ENCODE results near the gene AKR1E2. TPM values are rescaled to one million over a fixed set of nuclear protein-coding genes. Genes with fewer than 3 reads are reported as not detected.

AKR1E2 gene
- 1 to 10 TPM in 2 of 3 donors, under 1 TPM in 1; 0.56 to 4.0 (median 3.7) TPM for total RNA-seq
- 3.8 TPM for total RNA-seq (2013)

DNA sequence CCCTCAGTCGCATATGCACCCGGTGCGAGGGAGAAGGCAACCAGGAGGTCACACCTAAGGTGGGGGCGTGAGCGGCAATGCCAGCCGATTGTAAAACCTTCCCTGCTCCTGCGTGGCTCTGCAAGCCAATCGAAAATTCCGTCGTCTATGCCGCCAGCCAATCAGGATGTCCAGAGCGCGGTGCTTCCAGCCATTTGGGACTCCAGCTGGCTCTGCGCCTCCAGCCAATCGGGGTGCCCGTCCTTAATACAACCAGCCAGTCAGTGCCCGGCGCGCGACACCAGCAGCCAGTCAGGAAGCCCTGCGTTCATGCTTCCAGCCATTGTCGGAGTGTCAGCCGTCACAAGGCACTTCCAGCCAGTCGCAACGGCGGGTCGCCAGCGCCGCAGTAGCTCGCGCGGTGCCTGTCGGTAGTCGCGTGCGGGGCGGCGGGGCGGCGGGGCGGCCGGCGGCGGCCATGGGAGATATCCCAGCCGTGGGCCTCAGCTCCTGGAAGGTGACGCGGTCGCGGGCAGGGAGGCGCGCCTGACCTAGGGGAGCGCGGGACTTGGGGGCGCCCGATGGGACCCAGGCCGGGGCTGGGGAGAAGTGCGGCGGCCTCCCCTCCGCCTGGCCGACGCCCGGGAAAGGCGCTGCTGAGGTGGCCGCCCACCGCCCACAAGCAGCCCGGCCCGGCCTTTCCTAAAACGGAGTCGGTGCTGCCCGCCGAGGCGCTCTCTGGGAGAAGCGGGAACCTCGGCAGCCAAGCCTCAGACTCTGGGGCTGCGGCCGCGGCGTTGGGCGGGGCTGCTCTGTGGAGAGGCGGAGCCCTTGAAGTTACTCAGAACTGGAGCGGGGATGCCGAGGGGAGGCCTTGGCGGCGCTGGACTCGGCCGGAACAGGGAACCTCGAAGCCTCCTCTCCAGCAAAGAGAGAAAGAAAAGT, at the start of gene AKR1E2:
TSS of gene AKR1E2 (plus strand) at position 340 of the 924 bp plus-strand sequence. CDS start at position 458, 118 bp downstream.
- Histone ChIP-seq H3K36me3 (ENCODE audit: control insufficient read depth, insufficient read depth, low read length) (no peaks in the 10 kb centered on the region), H3K27me3 (ENCODE audit: control insufficient read depth, insufficient read depth, low read length) (peaks cover 11% of the 10 kb centered on the region), H3K4me1 (ENCODE audit: control insufficient read depth, insufficient read depth, low read length) (peaks cover 11% of the 10 kb centered on the region), H3K27ac (ENCODE audit: low read length) (no peak within 1 kb of the TSS), H3K9me3 (ENCODE audit: control insufficient read depth, insufficient read depth, low read length) (no peaks in the 10 kb centered on the region), H3K4me3 (ENCODE audit: low read length) (peak within 1 kb of the TSS; percentile 5)
- H3K36me3 Mint-ChIP-seq = no peaks in the 10 kb centered on the region
- peak within 1 kb of the TSS in 1 of 2 donors; percentile 41 for H3K27ac Mint-ChIP-seq
- intact Hi-C loops (cut with micrococcal nuclease) = no loop called here
- DNase-seq (peak; percentile 51 to 83), ATAC-seq (peak; percentile 86 to 91 (median 90))
- WGBS (ENCODE audit: insufficient coverage) = 13% methylated on average over 87 of the region's 87 CpGs
- H3K9me3 Mint-ChIP-seq = no peaks in the 10 kb centered on the region
- peaks cover 0 to 14% of the 10 kb centered on the region in 2 donors for H3K4me1 Mint-ChIP-seq
- H3K4me3 Mint-ChIP-seq = peak within 1 kb of the TSS; percentile 75
- TF ChIP-seq, protein P1, sequence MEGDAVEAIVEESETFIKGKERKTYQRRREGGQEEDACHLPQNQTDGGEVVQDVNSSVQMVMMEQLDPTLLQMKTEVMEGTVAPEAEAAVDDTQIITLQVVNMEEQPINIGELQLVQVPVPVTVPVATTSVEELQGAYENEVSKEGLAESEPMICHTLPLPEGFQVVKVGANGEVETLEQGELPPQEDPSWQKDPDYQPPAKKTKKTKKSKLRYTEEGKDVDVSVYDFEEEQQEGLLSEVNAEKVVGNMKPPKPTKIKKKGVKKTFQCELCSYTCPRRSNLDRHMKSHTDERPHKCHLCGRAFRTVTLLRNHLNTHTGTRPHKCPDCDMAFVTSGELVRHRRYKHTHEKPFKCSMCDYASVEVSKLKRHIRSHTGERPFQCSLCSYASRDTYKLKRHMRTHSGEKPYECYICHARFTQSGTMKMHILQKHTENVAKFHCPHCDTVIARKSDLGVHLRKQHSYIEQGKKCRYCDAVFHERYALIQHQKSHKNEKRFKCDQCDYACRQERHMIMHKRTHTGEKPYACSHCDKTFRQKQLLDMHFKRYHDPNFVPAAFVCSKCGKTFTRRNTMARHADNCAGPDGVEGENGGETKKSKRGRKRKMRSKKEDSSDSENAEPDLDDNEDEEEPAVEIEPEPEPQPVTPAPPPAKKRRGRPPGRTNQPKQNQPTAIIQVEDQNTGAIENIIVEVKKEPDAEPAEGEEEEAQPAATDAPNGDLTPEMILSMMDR (IDR thresholded peaks at IDR 0.05) = no peak
- H3K27me3 Mint-ChIP-seq (ENCODE audit: low read depth in 2 of 2) = peaks cover 48 to 60% of the 10 kb centered on the region in 2 donors

DNA sequence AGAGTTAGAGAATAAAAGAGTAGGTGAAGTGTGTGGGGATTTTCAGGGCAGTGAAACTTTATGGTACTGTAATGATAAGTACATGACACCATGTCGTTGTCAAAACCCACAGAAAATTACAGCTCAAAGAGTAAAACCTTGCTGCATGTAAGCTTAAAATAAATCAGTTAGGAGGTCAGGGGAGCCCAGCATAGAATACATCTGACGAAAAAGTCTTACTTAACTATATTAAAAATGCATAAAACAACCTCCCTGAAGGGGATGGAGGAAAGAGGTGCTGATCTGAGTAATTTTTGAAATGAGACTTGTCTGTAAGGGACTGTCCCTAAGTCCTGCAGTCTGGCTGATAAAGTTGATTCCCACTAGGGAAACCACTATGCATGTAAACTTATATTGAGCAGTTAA, 49.8 kb upstream of the AKR1E2 start:
- Histone ChIP-seq H3K27ac (ENCODE audit: low read length) (no peak overlapping the region), H3K9me3 (ENCODE audit: control insufficient read depth, insufficient read depth, low read length) (no peaks in the 10 kb centered on the region), H3K27me3 (ENCODE audit: control insufficient read depth, insufficient read depth, low read length) (no peaks in the 10 kb centered on the region), H3K4me3 (ENCODE audit: low read length) (no peak overlapping the region), H3K4me1 (ENCODE audit: control insufficient read depth, insufficient read depth, low read length) (no peaks in the 10 kb centered on the region), H3K36me3 (ENCODE audit: control insufficient read depth, insufficient read depth, low read length) (no peaks in the 10 kb centered on the region)
- Mint-ChIP-seq H3K27me3 (ENCODE audit: low read depth in 2 of 2) (peaks cover 13 to 55% of the 10 kb centered on the region in 2 donors), H3K4me1 (no peaks in the 10 kb centered on the region), H3K4me3 (no peak overlapping the region), H3K27ac (no peak overlapping the region), H3K9me3 (no peaks in the 10 kb centered on the region), H3K36me3 (no peaks in the 10 kb centered on the region)
- TF ChIP-seq, protein P1 (IDR thresholded peaks at IDR 0.05) = no peak
- no peak for ATAC-seq
- intact Hi-C loops (cut with micrococcal nuclease) = no loop called here
- no CpG with 5 or more reads among the region's 2 CpGs for WGBS (ENCODE audit: insufficient coverage)
- no peak for DNase-seq

DNA sequence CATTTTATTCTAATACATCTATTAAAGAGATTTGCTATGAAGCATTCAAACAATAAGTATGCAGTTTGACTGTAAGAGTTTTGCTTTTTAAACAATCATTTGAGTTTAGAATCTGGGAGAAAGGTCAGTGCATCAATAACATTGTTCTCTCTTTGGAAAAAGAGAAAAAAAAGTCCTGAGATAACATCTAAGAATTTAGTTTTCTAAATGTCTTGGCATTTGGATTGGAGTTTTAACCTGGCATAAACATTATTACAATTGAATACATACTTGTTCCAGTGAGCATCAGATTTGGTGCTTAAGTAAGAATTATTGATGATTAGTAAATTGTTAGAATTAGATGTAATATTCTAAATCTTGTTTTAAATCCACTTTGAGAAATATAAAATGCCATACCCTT, 47.2 kb upstream of the AKR1E2 start:
- H3K4me1 Mint-ChIP-seq = no peaks in the 10 kb centered on the region
- ATAC-seq (no peak), DNase-seq (no peak)
- H3K27ac Mint-ChIP-seq = no peak overlapping the region
- H3K36me3 ChIP-seq (ENCODE audit: control insufficient read depth, insufficient read depth, low read length) = no peaks in the 10 kb centered on the region
- no peaks in the 10 kb centered on the region for H3K9me3 Mint-ChIP-seq
- intact Hi-C loops (cut with micrococcal nuclease) = no loop called here
- no peak overlapping the region for H3K4me3 Mint-ChIP-seq
- H3K27ac ChIP-seq (ENCODE audit: low read length) = no peak overlapping the region
- no peaks in the 10 kb centered on the region for H3K9me3 ChIP-seq (ENCODE audit: control insufficient read depth, insufficient read depth, low read length)
- no peaks in the 10 kb centered on the region for H3K4me1 ChIP-seq (ENCODE audit: control insufficient read depth, insufficient read depth, low read length)
- no peak overlapping the region for H3K4me3 ChIP-seq (ENCODE audit: low read length)
- TF ChIP-seq, protein P1 (IDR thresholded peaks at IDR 0.05) = no peak
- H3K27me3 ChIP-seq (ENCODE audit: control insufficient read depth, insufficient read depth, low read length) = no peaks in the 10 kb centered on the region
- H3K27me3 Mint-ChIP-seq (ENCODE audit: low read depth in 2 of 2) = peaks cover 6 to 31% of the 10 kb centered on the region in 2 donors
- H3K36me3 Mint-ChIP-seq = no peaks in the 10 kb centered on the region
